Mesendoderm (in vitro differentiated cells): Measurements from ENCODE around the gene CFAP221.

Experiments
- DNase-seq: peaks from one replicate; pipeline ENCODE4 v3.0.0; 2013
- H2AK5ac ChIP-seq: 2 replicates; pipeline ENCODE4 v1.6.1; 2013; ENCODE audit warnings: low read length, inconsistent platforms
- H2BK120ac ChIP-seq: 2 replicates; pipeline ENCODE4 v1.6.1; 2013; ENCODE audit warnings: low read depth, mild to moderate bottlenecking, low read length, moderate library complexity, mixed read lengths
- H2BK15ac ChIP-seq: replicated peaks from 2 replicates; pipeline ENCODE4 v1.6.1; 2013; ENCODE audit warnings: low read depth, mild to moderate bottlenecking, moderate library complexity
- H2BK5ac ChIP-seq: 2 replicates; pipeline ENCODE4 v1.6.1; 2013; ENCODE audit warnings: low read length, inconsistent platforms
- H3K18ac ChIP-seq: 2 replicates; pipeline ENCODE4 v1.6.1; 2013; ENCODE audit warnings: mild to moderate bottlenecking, low read length, mixed read lengths
- H3K23ac ChIP-seq: one replicate; pipeline ENCODE4 v1.6.1; 2013; ENCODE audit warnings: low read length
- H3K27ac ChIP-seq: 2 replicates; pipeline ENCODE4 v1.5.1; 2013; ENCODE audit warnings: low read depth, mild to moderate bottlenecking, inconsistent platforms, low read length, moderate library complexity
- H3K27me3 ChIP-seq: 2 replicates; pipeline ENCODE4 v1.6.1; 2013; ENCODE audit warnings: low read length, control low read depth, mild to moderate bottlenecking, inconsistent platforms; ENCODE audit not compliant: insufficient read depth, poor library complexity
- H3K36me3 ChIP-seq: 2 replicates; pipeline ENCODE4 v1.6.1; 2013; ENCODE audit warnings: low read length, inconsistent platforms; ENCODE audit not compliant: control insufficient read depth, insufficient read depth
- H3K4ac ChIP-seq: one replicate; pipeline ENCODE4 v1.6.1; 2013; ENCODE audit warnings: low read depth, mild to moderate bottlenecking, low read length, moderate library complexity
- H3K4me1 ChIP-seq: 2 replicates; pipeline ENCODE4 v1.6.1; 2013; ENCODE audit warnings: low read depth, low read length, inconsistent platforms; ENCODE audit not compliant: control insufficient read depth
- H3K4me2 ChIP-seq: 2 replicates; pipeline ENCODE4 v1.6.1; 2013; ENCODE audit warnings: low read length
- H3K4me3 ChIP-seq: 2 replicates; pipeline ENCODE4 v1.5.1; 2013; ENCODE audit warnings: mild to moderate bottlenecking, low read length
- H3K56ac ChIP-seq: one replicate; pipeline ENCODE4 v1.6.1; 2013; ENCODE audit warnings: low read length
- H3K79me1 ChIP-seq: 2 replicates; pipeline ENCODE4 v1.6.1; 2013; ENCODE audit warnings: low read length, inconsistent platforms
- H3K79me2 ChIP-seq: 2 replicates; pipeline ENCODE4 v1.6.1; 2013; ENCODE audit warnings: mild to moderate bottlenecking, low read length; ENCODE audit not compliant: control insufficient read depth, insufficient read depth
- H3K9ac ChIP-seq: 2 replicates; pipeline ENCODE4 v1.6.1; 2013; ENCODE audit warnings: low read length, inconsistent platforms
- H4K5ac ChIP-seq: one replicate; pipeline ENCODE4 v1.6.1; 2013; ENCODE audit warnings: low read length
- H4K8ac ChIP-seq: one replicate; pipeline ENCODE4 v1.6.1; 2013; ENCODE audit warnings: low read depth, mild to moderate bottlenecking, control low read depth, low read length, moderate library complexity
- WGBS: extraction: QIAGEN DNeasy Blood & Tissue Kit; methylation state at CpG from one replicate; pipeline ENCODE4 v1.1.7; 2013; ENCODE audit warnings: low lambda C conversion rate, missing lambda C conversion rate; ENCODE audit not compliant: insufficient coverage; ENCODE audit errors: extremely low coverage; 5-methylcytosine and 5-hydroxymethylcytosine counted together

Gene CFAP221

DNA sequence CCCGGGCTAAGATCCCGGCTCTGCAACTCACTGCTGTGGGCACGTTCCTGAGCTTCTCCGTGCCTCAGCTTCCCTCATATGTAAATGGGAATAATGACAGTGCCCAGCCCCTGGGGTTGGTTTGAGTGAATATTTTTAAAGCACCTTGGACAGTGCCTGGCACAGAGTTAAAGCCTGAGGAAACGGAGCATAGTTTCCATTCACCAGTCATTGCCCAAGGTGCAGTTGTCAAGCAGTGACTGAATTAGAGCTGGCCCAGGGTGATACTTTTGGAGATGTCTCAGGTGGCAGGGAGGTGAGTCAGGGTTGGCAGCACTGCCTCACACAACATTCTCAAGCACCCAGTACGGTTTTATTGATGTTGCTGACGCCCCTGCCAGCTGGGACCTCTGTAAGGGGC, 146.9 kb downstream of the CFAP221 start:
- Histone ChIP-seq H3K79me2 (no peaks in the 10 kb centered on the region), H3K18ac (no peak overlapping the region), H3K36me3 (no peaks in the 10 kb centered on the region), H3K56ac (no peak overlapping the region), H4K8ac (no peak overlapping the region), H3K9ac (no peak overlapping the region), H3K4me3 (no peak overlapping the region), H2BK15ac (no peak overlapping the region), H3K4me2 (no peak overlapping the region), H3K23ac (no peak overlapping the region), H3K4me1 (peaks cover 2% of the 10 kb centered on the region), H3K4ac (no peak overlapping the region), H2BK5ac (no peak overlapping the region), H2BK120ac (no peak overlapping the region), H4K5ac (no peak overlapping the region), H2AK5ac (no peak overlapping the region), H3K27me3 (no peaks in the 10 kb centered on the region), H3K79me1 (no peaks in the 10 kb centered on the region), H3K27ac (no peak overlapping the region)
- no CpG with 5 or more reads among the region's 7 CpGs for WGBS
- no peak for DNase-seq

DNA sequence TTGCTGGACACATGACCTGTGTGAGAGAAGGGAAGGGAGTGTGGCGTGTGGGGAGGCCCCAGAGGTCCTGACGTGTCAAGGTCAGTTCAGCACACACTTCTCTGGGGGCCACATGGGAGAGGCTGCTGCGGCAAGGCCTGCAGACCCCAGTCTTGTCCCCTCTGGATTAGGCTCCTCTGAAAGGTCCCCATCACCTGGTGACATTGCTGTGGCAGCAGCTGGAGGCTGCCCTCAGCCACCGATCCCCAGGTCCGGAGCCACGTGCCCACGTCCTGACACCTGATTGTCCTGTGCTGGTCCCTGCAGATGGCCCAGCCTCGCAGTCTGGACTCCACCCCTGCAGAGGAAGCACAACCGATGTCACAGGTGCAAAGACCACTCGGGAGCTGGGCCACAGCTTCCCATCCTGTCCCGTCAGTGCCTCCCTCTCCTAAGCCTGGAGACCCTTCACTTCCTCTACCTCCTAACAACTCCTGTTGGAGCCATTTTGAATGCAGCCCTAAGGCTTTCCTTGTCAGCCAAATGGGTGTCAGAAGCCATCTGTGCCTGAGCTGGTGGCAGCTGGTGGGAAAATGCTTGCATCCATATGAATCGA, 147.5 kb downstream of the CFAP221 start:
- H3K4ac ChIP-seq: no peak overlapping the region
- no CpG with 5 or more reads among the region's 12 CpGs for WGBS
- H4K5ac ChIP-seq: no peak overlapping the region
- no peak for DNase-seq
- no peak overlapping the region for H3K27ac ChIP-seq
- H4K8ac ChIP-seq: no peak overlapping the region
- no peak overlapping the region for H3K18ac ChIP-seq
- H3K27me3 ChIP-seq: no peaks in the 10 kb centered on the region
- no peak overlapping the region for H2AK5ac ChIP-seq
- no peaks in the 10 kb centered on the region for H3K79me2 ChIP-seq
- H2BK120ac ChIP-seq: no peak overlapping the region
- no peak overlapping the region for H3K23ac ChIP-seq
- H3K36me3 ChIP-seq: no peaks in the 10 kb centered on the region
- H2BK15ac ChIP-seq: no peak overlapping the region
- H3K4me3 ChIP-seq: no peak overlapping the region
- H3K79me1 ChIP-seq: no peaks in the 10 kb centered on the region
- H3K4me1 ChIP-seq: peaks cover 2% of the 10 kb centered on the region
- no peak overlapping the region for H2BK5ac ChIP-seq
- no peak overlapping the region for H3K4me2 ChIP-seq
- H3K9ac ChIP-seq: no peak overlapping the region
- no peak overlapping the region for H3K56ac ChIP-seq

DNA sequence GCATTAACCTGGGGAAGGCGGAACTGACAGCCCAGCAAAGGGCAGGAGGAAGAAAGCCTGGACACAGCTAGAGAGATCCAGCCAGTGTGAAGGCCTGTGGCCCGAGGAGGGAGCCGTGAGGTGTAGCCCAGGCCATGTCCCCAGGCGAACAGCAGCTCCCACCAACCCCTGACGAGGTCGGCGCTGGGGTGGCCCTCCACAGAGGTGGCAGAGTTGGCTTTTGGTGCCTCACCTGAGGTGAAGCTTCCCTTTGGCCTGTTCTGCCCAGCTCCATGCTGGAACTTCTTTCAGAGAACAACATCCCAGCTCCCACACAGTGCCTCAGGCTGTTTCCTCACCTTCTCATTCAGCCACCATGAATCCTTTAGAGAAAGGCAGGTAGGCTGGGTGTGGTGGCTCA, 148.1 kb downstream of the CFAP221 start:
- no CpG with 5 or more reads among the region's 7 CpGs for WGBS
- Histone ChIP-seq H3K79me2 (no peaks in the 10 kb centered on the region), H3K4ac (no peak overlapping the region), H3K27ac (no peak overlapping the region), H3K27me3 (no peaks in the 10 kb centered on the region), H3K18ac (no peak overlapping the region), H3K23ac (no peak overlapping the region), H3K79me1 (no peaks in the 10 kb centered on the region), H3K4me1 (peaks cover 2% of the 10 kb centered on the region), H3K9ac (no peak overlapping the region), H3K4me2 (no peak overlapping the region), H4K8ac (no peak overlapping the region), H2AK5ac (no peak overlapping the region), H2BK120ac (no peak overlapping the region), H3K56ac (no peak overlapping the region), H3K4me3 (no peak overlapping the region), H3K36me3 (no peaks in the 10 kb centered on the region), H2BK5ac (no peak overlapping the region), H2BK15ac (no peak overlapping the region), H4K5ac (no peak overlapping the region)
- no peak for DNase-seq

DNA sequence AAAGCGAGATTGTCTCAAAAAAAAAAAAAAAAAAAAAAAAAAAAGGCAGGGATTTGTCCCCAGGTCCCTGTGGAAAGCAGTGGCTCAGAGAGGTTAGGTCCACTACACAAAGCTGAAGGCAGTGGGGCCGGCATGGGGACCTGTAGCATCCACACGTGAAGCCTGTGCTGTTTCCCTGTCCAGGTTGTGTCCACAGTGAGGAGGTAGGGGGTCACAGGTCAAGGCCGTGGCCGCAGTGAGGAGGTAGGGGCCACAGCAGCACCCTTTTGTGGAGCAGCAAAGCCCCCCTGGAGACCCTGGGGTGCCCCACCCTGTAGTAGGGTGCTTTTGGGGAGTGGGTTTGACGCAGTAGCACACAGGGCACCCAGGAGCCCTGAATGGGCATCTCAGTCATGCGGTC, 148.7 kb downstream of the CFAP221 start:
- H2BK120ac ChIP-seq: no peak overlapping the region
- no CpG with 5 or more reads among the region's 7 CpGs for WGBS

DNA sequence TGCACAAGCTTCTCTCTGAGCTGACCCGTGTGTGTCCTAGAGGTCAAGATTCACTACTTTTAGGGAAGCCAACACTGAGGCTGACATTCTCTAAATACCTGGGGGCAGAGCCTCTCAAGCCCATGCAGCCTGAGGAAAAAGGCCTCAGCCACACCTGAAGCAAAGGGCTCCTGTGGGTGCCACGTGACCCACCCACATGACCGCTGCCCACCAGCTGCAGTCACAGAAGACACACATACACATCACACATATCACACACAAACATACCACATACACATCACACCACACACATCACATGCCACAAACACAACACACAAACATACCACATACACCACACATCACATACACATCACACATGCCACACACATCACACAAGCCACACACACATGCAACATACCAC, 149.3 kb downstream of the CFAP221 start:
- no peaks in the 10 kb centered on the region for H3K36me3 ChIP-seq
- no peak overlapping the region for H2BK120ac ChIP-seq
- H3K4me3 ChIP-seq: no peak overlapping the region
- H3K9ac ChIP-seq: no peak overlapping the region
- no peaks in the 10 kb centered on the region for H3K27me3 ChIP-seq
- no peak overlapping the region for H3K4me2 ChIP-seq
- no peak overlapping the region for H3K4ac ChIP-seq
- no peak overlapping the region for H3K23ac ChIP-seq
- H3K18ac ChIP-seq: no peak overlapping the region
- no peak overlapping the region for H4K8ac ChIP-seq
- WGBS: no CpG with 5 or more reads among the region's 3 CpGs
- H2BK5ac ChIP-seq: no peak overlapping the region
- no peak overlapping the region for H3K27ac ChIP-seq
- no peaks in the 10 kb centered on the region for H3K79me2 ChIP-seq
- H2AK5ac ChIP-seq: no peak overlapping the region
- H3K4me1 ChIP-seq: peaks cover 2% of the 10 kb centered on the region
- no peak overlapping the region for H4K5ac ChIP-seq
- H3K79me1 ChIP-seq: no peaks in the 10 kb centered on the region
- no peak for DNase-seq
- no peak overlapping the region for H3K56ac ChIP-seq
- H2BK15ac ChIP-seq: no peak overlapping the region

More for the DNA sequence above, 148.7 kb downstream of the CFAP221 start:
- Histone ChIP-seq H3K18ac (no peak overlapping the region), H3K23ac (no peak overlapping the region), H3K27ac (no peak overlapping the region), H3K56ac (no peak overlapping the region), H2BK5ac (no peak overlapping the region), H3K4me2 (no peak overlapping the region), H2BK15ac (no peak overlapping the region), H4K5ac (no peak overlapping the region), H3K79me2 (no peaks in the 10 kb centered on the region), H3K9ac (no peak overlapping the region), H3K4me1 (peaks cover 2% of the 10 kb centered on the region), H2AK5ac (no peak overlapping the region), H3K79me1 (no peaks in the 10 kb centered on the region), H4K8ac (no peak overlapping the region), H3K36me3 (no peaks in the 10 kb centered on the region), H3K4me3 (no peak overlapping the region), H3K4ac (no peak overlapping the region), H3K27me3 (no peaks in the 10 kb centered on the region)
- DNase-seq: no peak

DNA sequence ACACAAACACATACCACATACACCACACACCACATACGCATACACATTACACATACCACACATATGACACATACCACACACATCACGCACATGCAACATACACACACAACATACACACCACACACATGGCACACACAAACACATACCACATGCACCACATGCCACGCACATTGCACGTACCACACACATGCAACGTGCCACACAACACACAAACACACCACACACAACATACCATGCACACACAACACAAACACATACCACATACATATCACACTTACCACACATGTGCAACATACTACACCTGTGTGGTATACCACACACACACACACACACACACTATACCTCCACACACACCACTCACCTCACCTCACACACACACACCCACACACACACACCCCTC, 149.7 kb downstream of the CFAP221 start:
- H2BK120ac ChIP-seq: no peak overlapping the region
- no peak overlapping the region for H3K56ac ChIP-seq
- H2BK15ac ChIP-seq: no peak overlapping the region
- no peak overlapping the region for H3K4ac ChIP-seq
- H3K79me1 ChIP-seq: no peaks in the 10 kb centered on the region
- 100% methylated on average over 1 of the region's 5 CpGs for WGBS
- H3K4me3 ChIP-seq: no peak overlapping the region
- no peak overlapping the region for H2AK5ac ChIP-seq
- H3K27me3 ChIP-seq: no peaks in the 10 kb centered on the region
- H3K79me2 ChIP-seq: no peaks in the 10 kb centered on the region
- H3K18ac ChIP-seq: no peak overlapping the region
- no peak overlapping the region for H3K4me2 ChIP-seq
- H4K5ac ChIP-seq: no peak overlapping the region
- no peak overlapping the region for H3K27ac ChIP-seq
- peaks cover 2% of the 10 kb centered on the region for H3K4me1 ChIP-seq
- no peaks in the 10 kb centered on the region for H3K36me3 ChIP-seq
- no peak overlapping the region for H4K8ac ChIP-seq
- no peak overlapping the region for H2BK5ac ChIP-seq
- H3K9ac ChIP-seq: no peak overlapping the region
- no peak for DNase-seq
- no peak overlapping the region for H3K23ac ChIP-seq
